Keratinocyte (primary cell): ENCODE results near the gene DNAAF5.

Experiments used
- EZH2 ChIP-seq: IDR thresholded peaks from one replicate; pipeline ENCODE4 v1.6.1; 2012; ENCODE audit warnings: inconsistent platforms, mild to moderate bottlenecking, low read length, moderate library complexity
- TF ChIP-seq, protein P1 (sequence below), 3 experiments: IDR thresholded peaks in 1 of 3; conservative IDR thresholded peaks in 1 of 3; optimal IDR thresholded peaks in 1 of 3; 2 replicates in 2 of 3; 3 replicates in 1 of 3; pipeline versions ENCODE3 to v1.5.1; 2011; ENCODE audit warnings: low read length in 3 of 3, mild to moderate bottlenecking in 3 of 3, moderate library complexity in 2 of 3, control low read depth in 1 of 3, inconsistent platforms in 1 of 3; ENCODE audit not compliant: insufficient read depth in 2 of 3; ENCODE audit errors: extremely low read depth in 1 of 3

DNA sequence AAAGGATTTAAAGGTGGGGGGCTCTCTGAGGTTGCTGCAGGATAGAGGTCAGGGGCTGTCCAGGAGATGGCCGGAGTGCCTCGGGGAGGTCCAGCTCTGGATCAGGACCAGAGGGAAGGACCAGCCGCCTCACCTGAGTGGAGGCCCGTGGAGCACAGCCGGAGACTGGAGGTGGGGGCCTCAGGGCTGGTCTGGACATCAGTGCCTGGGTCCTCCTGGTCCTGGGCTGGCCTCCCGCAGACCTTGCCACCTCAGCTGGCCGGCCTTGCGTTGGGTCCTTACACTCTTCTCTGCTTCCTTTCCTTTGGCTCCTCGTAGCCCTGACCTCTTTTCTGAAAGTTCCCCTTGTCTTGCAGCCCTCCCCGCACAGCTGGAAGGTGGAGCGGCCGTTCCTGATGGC, 107.8 kb downstream of the DNAAF5 start:
- TF ChIP-seq, protein P1, sequence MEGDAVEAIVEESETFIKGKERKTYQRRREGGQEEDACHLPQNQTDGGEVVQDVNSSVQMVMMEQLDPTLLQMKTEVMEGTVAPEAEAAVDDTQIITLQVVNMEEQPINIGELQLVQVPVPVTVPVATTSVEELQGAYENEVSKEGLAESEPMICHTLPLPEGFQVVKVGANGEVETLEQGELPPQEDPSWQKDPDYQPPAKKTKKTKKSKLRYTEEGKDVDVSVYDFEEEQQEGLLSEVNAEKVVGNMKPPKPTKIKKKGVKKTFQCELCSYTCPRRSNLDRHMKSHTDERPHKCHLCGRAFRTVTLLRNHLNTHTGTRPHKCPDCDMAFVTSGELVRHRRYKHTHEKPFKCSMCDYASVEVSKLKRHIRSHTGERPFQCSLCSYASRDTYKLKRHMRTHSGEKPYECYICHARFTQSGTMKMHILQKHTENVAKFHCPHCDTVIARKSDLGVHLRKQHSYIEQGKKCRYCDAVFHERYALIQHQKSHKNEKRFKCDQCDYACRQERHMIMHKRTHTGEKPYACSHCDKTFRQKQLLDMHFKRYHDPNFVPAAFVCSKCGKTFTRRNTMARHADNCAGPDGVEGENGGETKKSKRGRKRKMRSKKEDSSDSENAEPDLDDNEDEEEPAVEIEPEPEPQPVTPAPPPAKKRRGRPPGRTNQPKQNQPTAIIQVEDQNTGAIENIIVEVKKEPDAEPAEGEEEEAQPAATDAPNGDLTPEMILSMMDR (optimal IDR thresholded peaks at IDR 0.05 in 1 of 3, IDR thresholded peaks at IDR 0.05 in 1 of 3, conservative IDR thresholded peaks at IDR 0.05 in 1 of 3; ENCODE audit: extremely low read depth in 1 of 3, insufficient read depth in 2 of 3, low read length in 3 of 3) = no peak
- no peak for TF ChIP-seq EZH2
